HFFc6 (cell line): ENCODE results near the gene GPLD1. TPM values are rescaled to one million over a fixed set of nuclear protein-coding genes. Genes with fewer than 3 reads are reported as not detected.
A peak's percentile ranks its signal among the peaks of the same experiment; 100 is the strongest.
"Not testable (repeated sequence)": the region's sequence is repeated elsewhere in the genome, so short reads cannot be mapped to it uniquely, and the experiment has no call there.

Experiments
- DNase-seq: peaks from one replicate; pipeline ENCODE4 v3.0.0-alpha.2; 2018
- H3K27ac Mint-ChIP-seq: 2 replicates; pipeline ENCODE4 v1.8.0; 2020; ENCODE audit warnings: mild to moderate bottlenecking, mixed read lengths
- H3K27me3 Mint-ChIP-seq: 2 replicates; pipeline ENCODE4 v1.8.0; 2021; ENCODE audit warnings: mild to moderate bottlenecking, moderate library complexity, mixed read lengths; ENCODE audit not compliant: insufficient read depth
- H3K36me3 Mint-ChIP-seq: 2 replicates; pipeline ENCODE4 v1.8.0; 2021; ENCODE audit warnings: low read depth, mixed read lengths
- H3K4me1 Mint-ChIP-seq: 2 replicates; pipeline ENCODE4 v1.8.0; 2020; ENCODE audit warnings: low read depth, mixed read lengths
- H3K4me3 Mint-ChIP-seq: 2 replicates; pipeline ENCODE4 v1.8.0; 2020; ENCODE audit warnings: mild to moderate bottlenecking, moderate library complexity, mixed read lengths
- H3K9me3 Mint-ChIP-seq: 2 replicates; pipeline ENCODE4 v1.8.0; 2020; ENCODE audit warnings: mild to moderate bottlenecking, mixed read lengths
- total RNA-seq, 6 experiments: library from RNA; stranded (reverse); fragmentation: NEBNext Ultra II Directional; extraction: Animal tissue kit (Norgen Biotek cat#: 25700); gene quantifications; 2 replicates in 1 of 6; 3 replicates in 5 of 6; pipeline ENCODE4 v1.2.3, GENCODE V29; 2021
- TF ChIP-seq, protein P1 (sequence below): fragments of 200-600 bp; sonication (generic); IDR thresholded peaks from 2 replicates; pipeline ENCODE4 v1.5.0; 2021; ENCODE audit warnings: antibody characterized with exemption, mild to moderate bottlenecking

The GPLD1 gene
- total RNA-seq, 6 experiments from 2014 or later = 0.14 to 0.39 (median 0.22) TPM

- Mint-ChIP-seq H3K27ac (no peak overlapping the region), H3K9me3 (no peaks in the 10 kb centered on the region), H3K27me3 (peaks cover 3% of the 10 kb centered on the region; the same call in 1 of the 2 replicates), H3K4me3 (no peak overlapping the region), H3K4me1 (peaks cover 5% of the 10 kb centered on the region; the same call in 1 of the 2 replicates), H3K36me3 (no peaks in the 10 kb centered on the region)
- TF ChIP-seq, protein P1, sequence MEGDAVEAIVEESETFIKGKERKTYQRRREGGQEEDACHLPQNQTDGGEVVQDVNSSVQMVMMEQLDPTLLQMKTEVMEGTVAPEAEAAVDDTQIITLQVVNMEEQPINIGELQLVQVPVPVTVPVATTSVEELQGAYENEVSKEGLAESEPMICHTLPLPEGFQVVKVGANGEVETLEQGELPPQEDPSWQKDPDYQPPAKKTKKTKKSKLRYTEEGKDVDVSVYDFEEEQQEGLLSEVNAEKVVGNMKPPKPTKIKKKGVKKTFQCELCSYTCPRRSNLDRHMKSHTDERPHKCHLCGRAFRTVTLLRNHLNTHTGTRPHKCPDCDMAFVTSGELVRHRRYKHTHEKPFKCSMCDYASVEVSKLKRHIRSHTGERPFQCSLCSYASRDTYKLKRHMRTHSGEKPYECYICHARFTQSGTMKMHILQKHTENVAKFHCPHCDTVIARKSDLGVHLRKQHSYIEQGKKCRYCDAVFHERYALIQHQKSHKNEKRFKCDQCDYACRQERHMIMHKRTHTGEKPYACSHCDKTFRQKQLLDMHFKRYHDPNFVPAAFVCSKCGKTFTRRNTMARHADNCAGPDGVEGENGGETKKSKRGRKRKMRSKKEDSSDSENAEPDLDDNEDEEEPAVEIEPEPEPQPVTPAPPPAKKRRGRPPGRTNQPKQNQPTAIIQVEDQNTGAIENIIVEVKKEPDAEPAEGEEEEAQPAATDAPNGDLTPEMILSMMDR = peak; percentile 75
- DNase-seq = peak; percentile 26
Measured at GRCh38 chr6:24520929-24521546, 31.7 kb upstream of the GPLD1 start.

DNA sequence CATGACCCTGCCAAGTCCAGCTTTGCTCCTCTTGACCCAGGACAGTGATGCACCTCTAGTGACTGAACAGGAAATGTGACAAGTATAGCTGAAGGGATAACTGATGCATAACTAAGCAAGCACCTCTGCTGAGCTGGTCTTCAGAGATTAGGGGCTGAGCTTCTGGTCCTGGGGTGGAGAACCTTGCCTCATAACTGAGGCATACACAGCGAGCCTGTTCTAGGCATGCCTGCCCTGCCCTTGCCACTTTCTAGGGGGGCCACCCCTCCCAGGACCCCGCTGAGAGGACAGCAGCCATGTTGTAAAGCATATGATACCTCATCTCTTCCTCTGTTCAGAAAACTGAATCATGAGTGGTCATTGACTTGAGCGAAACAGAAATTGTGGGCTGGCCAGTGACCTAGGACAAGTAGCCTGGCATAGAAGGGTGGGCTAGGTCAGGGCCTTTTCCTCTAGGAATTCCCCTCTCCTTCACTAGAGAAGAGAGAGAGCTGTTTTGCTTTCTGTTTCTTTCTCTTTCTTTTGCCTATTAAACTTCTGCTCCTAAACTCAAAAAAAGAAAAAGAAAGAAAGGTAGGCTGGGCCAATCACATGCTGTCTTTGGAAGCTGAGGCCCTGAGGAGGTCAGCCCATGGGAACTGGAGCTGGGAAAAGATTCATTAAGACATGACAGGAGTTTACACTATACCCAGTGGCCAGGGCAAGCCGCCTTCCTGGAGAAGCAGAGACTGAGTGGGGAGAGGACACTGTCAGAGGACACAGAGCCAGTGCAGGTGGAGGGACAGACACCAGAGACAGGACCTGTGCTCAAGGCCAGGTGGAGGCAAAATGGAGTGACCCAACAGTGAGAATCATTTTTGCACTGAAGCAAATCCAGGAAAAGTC lies 28.5 kb upstream of the GPLD1 start:
- DNase-seq = no peak
- H3K9me3 Mint-ChIP-seq = no peaks in the 10 kb centered on the region
- TF ChIP-seq, protein P1 = no peak
- H3K27me3 Mint-ChIP-seq = peaks cover 8% of the 10 kb centered on the region
- H3K4me3 Mint-ChIP-seq = no peak overlapping the region
- H3K36me3 Mint-ChIP-seq = no peaks in the 10 kb centered on the region
- peaks cover 5% of the 10 kb centered on the region; the same call in 1 of the 2 replicates for H3K4me1 Mint-ChIP-seq
- no peak overlapping the region for H3K27ac Mint-ChIP-seq

- H3K4me1 Mint-ChIP-seq = no peaks in the 10 kb centered on the region
- peaks cover 12% of the 10 kb centered on the region for H3K27me3 Mint-ChIP-seq
- no peaks in the 10 kb centered on the region for H3K9me3 Mint-ChIP-seq
Measured at GRCh38 chr6:24513602-24514001, 24.2 kb upstream of the GPLD1 start.

GRCh38 chr6:24511976-24512375 lies 22.6 kb upstream of the GPLD1 start:
- not testable (repeated sequence) for H3K36me3 Mint-ChIP-seq, H3K4me3 Mint-ChIP-seq, DNase-seq, H3K27ac Mint-ChIP-seq, H3K9me3 Mint-ChIP-seq, H3K4me1 Mint-ChIP-seq
- H3K27me3 Mint-ChIP-seq = peaks cover 12% of the 10 kb centered on the region

More at GRCh38 chr6:24513602-24514001, 24.2 kb upstream of the GPLD1 start:
- DNase-seq = no peak
- no peak overlapping the region for H3K27ac Mint-ChIP-seq
- TF ChIP-seq, protein P1 = no peak
- no peak overlapping the region for H3K4me3 Mint-ChIP-seq
- H3K36me3 Mint-ChIP-seq = no peaks in the 10 kb centered on the region

GRCh38 chr6:24506814-24507520 lies 17.6 kb upstream of the GPLD1 start:
- peaks cover 7% of the 10 kb centered on the region for H3K9me3 Mint-ChIP-seq
- no peak overlapping the region for H3K4me3 Mint-ChIP-seq
- no peak for DNase-seq
- TF ChIP-seq, protein P1 = no peak
- no peak overlapping the region for H3K27ac Mint-ChIP-seq
- H3K4me1 Mint-ChIP-seq = no peaks in the 10 kb centered on the region
- H3K36me3 Mint-ChIP-seq = no peaks in the 10 kb centered on the region
- peaks cover 12% of the 10 kb centered on the region for H3K27me3 Mint-ChIP-seq
